ENCODE data around the gene CYTH2. TPM values are rescaled to one million over a fixed set of nuclear protein-coding genes. Genes with fewer than 3 reads are reported as not detected.
A peak's percentile ranks its signal among the peaks of the same experiment; 100 is the strongest.

The CYTH2 gene
- total and polyA plus RNA-seq, 2 experiments from 2014 or later, result 41.1 to 60.4 TPM

DNA sequence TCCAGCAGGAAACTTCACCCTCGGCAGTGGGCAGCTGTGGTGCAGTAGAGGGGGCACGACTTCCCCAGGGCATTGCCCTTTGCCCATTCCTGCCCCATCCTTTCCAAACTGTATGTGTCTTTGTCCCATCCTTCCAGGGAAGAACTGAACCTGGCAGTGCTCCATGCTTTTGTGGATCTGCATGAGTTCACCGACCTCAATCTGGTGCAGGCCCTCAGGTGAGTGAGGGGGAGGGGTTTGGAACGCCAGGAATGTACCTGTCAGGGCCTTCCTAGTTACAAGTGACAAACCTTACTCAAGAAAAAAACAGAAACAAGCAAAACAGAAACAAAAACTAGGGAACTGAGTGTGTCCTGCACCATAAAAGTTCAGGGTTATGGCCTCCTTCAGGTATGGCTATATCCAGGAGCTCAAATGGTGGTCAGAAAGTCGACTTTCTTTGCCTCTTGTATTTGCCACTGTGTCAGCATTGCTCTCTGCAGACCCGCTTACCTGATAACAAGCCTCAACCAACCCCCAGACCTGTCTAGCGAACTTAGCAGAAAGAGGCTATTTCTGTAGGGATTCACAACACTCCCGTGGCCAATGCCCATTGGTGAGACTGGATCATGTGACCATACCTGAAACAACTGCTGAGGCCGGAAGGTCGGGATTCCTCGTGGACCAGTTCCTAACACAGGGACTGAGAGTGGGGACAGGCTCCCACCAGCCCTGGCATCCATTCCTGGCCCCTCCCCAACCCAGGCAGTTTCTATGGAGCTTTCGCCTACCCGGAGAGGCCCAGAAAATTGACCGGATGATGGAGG is 4.2 kb downstream of the CYTH2 start:
- Mint-ChIP-seq H3K36me3 (ENCODE audit: low read depth) (peaks cover 74% of the 10 kb centered on the region), H3K4me3 (no peak overlapping the region), H3K9me3 (no peaks in the 10 kb centered on the region), H3K4me1 (peaks cover 12% of the 10 kb centered on the region), H3K27ac (no peak overlapping the region), H3K27me3 (ENCODE audit: insufficient read depth, low read depth, poor library complexity) (peaks cover 21% of the 10 kb centered on the region)
- H3F3A ChIP-seq (replicated peaks; ENCODE audit: low read depth), result peaks cover 22% of the 10 kb centered on the region; the same call in 1 of the 2 replicates
- no peak for DNase-seq (ENCODE audit: low spot score)
- H3K4me2 ChIP-seq, result no peak overlapping the region
- H3K4me1 ChIP-seq (ENCODE audit: insufficient read depth), result peaks cover 6% of the 10 kb centered on the region; the same call in 1 of the 2 replicates
- no peaks in the 10 kb centered on the region for H3K27me3 ChIP-seq (ENCODE audit: insufficient read depth)
- H3K36me3 ChIP-seq (ENCODE audit: insufficient read depth), result peaks cover 48% of the 10 kb centered on the region
- H3K9me2 ChIP-seq (ENCODE audit: insufficient read depth), result no peaks in the 10 kb centered on the region
- peak overlapping the region; percentile 50; the same call in 1 of the 2 replicates for H3K27ac ChIP-seq (ENCODE audit: low read depth)
- no peak overlapping the region for H3K4me3 ChIP-seq
- no peak for TF ChIP-seq CREB1 (CRISPR knock-in tag; IDR thresholded peaks at IDR 0.05; ENCODE audit: low read depth)
- no peak for TF ChIP-seq ZNF462 (CRISPR knock-in tag; IDR thresholded peaks at IDR 0.05)
- TF ChIP-seq NANOG (IDR thresholded peaks at IDR 0.05; ENCODE audit: borderline replicate concordance), result no peak
- ATAC-seq, result no peak
- peaks cover 13% of the 10 kb centered on the region for H3K79me2 ChIP-seq (replicated peaks; ENCODE audit: insufficient read depth)
- no peak overlapping the region for H2AFZ ChIP-seq
- peaks cover 17% of the 10 kb centered on the region for H4K20me1 ChIP-seq (replicated peaks; ENCODE audit: insufficient read depth)

DNA sequence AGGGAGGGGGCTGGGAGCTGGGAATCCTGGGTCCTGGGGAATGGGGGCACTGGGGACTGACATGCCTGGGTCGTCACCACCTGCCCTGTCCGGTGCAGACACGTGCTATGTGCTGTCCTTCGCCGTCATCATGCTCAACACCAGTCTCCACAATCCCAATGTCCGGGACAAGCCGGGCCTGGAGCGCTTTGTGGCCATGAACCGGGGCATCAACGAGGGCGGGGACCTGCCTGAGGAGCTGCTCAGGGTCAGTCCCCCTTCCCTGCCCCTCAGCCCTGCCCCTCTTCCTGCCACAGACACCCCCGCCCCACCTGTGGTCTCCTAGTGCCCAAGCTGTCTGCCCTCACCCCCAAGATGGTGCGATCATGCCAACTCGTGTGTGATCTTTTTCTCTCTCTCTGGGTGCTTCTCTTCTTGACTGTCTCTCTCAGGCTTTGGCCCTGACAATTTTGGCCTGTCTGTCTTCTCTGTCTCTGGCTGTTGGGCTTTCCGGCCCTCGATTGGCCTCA is 5.0 kb downstream of the CYTH2 start:
- Mint-ChIP-seq H3K27me3 (ENCODE audit: insufficient read depth, low read depth, poor library complexity) (peaks cover 18% of the 10 kb centered on the region), H3K27ac (no peak overlapping the region), H3K4me3 (no peak overlapping the region; the same call in 2 of the 3 replicates), H3K36me3 (ENCODE audit: low read depth) (peaks cover 78% of the 10 kb centered on the region), H3K9me3 (no peaks in the 10 kb centered on the region), H3K4me1 (peaks cover 12% of the 10 kb centered on the region)
- H3F3A ChIP-seq (replicated peaks; ENCODE audit: low read depth), result peaks cover 22% of the 10 kb centered on the region; the same call in 1 of the 2 replicates
- H3K27me3 ChIP-seq (ENCODE audit: insufficient read depth), result no peaks in the 10 kb centered on the region
- H4K20me1 ChIP-seq (replicated peaks; ENCODE audit: insufficient read depth), result peaks cover 17% of the 10 kb centered on the region
- peaks cover 48% of the 10 kb centered on the region for H3K36me3 ChIP-seq (ENCODE audit: insufficient read depth)
- no peak overlapping the region for H2AFZ ChIP-seq
- DNase-seq (ENCODE audit: low spot score), result no peak
- peaks cover 13% of the 10 kb centered on the region for H3K79me2 ChIP-seq (replicated peaks; ENCODE audit: insufficient read depth)
- H3K4me2 ChIP-seq, result no peak overlapping the region
- no peak for ATAC-seq
- no peak overlapping the region for H3K27ac ChIP-seq (ENCODE audit: low read depth)
- no peak overlapping the region for H3K4me3 ChIP-seq
- no peaks in the 10 kb centered on the region for H3K9me2 ChIP-seq (ENCODE audit: insufficient read depth)
- peaks cover 4% of the 10 kb centered on the region; the same call in 1 of the 2 replicates for H3K4me1 ChIP-seq (ENCODE audit: insufficient read depth)
- TF ChIP-seq ZNF331 (CRISPR knock-in tag; IDR thresholded peaks at IDR 0.05; ENCODE audit: low read depth), result no peak
- no peak for TF ChIP-seq ETS1 (IDR thresholded peaks at IDR 0.05)
- no peak for TF ChIP-seq STAT1 (IDR thresholded peaks at IDR 0.05; ENCODE audit: unreplicated experiment)

All from GM23338 (cell line).